Glomerular endothelial cell (primary cell): ENCODE measurements around the gene EPN3. TPM values are rescaled to one million over a fixed set of nuclear protein-coding genes. Genes with fewer than 3 reads are reported as not detected.

ENCODE experiments used
- DNase-seq: peaks from one replicate; pipeline ENCODE4 v3.0.0-alpha.2; 2011; ENCODE audit warnings: low read depth, low spot score; ENCODE audit errors: extremely low read depth
- total RNA-seq: library from RNA; depleted of rRNA; stranded (reverse); fragments of >200 nt; gene quantifications from 2 replicates; pipeline ENCODE4 v1.2.3, GENCODE V29; 2015

Gene EPN3
- total RNA-seq, 1 donor from 2014 or later: 0.23 TPM

DNA sequence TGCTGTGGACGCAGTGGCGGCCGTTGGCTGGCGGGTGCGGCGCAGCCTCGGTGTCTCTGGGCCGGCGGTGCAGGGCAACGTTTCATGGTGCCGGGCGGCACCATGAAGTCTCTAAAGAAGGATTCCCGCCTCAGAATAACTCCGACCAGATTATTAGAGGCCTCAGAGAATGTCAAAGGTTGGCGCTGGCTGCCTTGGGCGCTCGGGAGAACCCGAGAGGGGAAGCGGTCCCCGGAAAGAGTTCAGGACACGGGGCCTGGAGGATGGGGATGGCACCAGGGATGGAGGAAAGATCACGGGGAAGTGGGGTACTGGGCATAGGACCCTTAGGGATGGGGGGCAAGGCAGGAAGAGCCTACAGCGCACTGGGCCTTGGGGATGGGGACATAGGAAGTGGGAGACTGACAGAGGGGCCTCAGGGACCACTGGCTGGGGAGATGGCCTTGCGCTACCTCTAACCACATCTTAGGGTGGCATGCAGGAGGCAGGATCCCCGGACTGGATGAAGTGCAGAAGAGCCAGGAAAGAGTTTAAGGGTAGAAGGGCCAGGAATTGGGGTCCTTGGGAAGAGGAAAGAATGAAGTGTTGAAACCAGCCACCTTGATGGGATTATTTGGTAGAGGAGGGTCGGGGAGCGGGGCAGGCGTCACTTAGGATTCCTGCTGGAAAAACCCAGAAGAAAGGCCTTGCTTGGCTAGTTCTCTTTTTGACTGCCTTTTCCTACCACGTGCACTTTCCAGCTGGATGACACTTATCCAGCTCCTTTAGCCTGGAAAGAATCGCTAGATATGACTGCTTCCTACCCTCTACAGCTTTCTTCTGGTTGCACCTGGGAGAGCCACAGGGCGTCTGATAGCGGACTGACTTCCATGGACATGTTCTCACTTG lies 23.7 kb upstream of the EPN3 start:
- no peak for DNase-seq

DNA sequence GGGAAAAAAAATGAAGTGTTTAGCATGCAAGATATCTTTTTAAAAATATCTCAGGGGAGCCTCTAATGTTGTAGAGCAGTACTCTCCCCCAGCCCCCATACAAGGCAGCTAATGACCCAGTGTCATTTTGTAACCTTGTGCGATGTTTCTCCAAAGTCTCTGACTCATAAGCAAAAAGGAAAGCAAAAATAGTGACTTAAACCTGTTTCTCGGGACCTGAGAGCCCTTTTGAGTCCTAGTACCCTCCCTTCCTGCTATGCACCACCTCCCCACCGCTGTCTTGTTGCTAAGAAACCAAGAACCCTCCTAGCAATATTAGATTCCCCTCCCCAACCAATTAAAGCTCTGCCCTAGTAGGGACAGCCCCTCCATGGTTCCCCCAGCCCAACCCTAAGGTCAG lies 21.5 kb upstream of the EPN3 start:
- no peak for DNase-seq

DNA sequence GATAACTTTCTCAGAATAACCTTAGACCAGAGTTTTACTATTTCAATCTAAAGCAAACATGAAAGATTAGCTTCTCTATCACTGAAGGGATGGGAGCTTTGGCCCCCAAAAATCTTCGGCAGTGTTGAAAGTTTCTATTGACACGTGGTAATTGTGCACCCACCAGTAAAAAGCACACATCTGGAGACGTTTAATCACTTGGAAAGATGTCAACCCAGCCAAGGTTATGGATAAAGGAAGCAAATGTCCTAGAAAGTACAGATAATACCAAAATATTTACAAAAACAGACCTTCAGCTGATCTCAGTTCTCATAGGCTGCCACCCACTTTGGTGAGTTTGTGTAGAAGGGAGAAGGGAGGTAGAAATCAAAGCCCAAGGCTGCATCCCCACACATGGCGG lies 19.0 kb upstream of the EPN3 start:
- no peak for DNase-seq

DNA sequence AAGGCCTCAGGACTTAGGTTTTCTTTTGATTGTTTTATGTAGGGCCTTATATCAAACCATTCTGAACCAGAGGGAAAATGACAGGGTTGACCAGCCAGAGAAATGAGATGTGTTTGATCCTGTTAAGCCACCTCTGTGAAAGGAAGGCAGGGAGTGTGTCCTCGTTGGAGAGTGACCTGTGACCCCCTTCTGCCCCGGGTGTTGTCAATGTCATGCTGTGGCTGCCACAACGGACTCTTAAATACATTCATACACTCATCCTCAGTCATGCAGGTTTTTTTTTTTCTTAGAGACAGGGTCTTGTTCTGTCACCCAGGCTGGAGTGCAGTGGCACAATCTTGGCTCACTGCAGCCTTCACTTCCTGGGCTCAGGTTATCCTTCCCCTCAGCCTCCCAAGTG lies 18.1 kb upstream of the EPN3 start:
- no peak for DNase-seq

DNA sequence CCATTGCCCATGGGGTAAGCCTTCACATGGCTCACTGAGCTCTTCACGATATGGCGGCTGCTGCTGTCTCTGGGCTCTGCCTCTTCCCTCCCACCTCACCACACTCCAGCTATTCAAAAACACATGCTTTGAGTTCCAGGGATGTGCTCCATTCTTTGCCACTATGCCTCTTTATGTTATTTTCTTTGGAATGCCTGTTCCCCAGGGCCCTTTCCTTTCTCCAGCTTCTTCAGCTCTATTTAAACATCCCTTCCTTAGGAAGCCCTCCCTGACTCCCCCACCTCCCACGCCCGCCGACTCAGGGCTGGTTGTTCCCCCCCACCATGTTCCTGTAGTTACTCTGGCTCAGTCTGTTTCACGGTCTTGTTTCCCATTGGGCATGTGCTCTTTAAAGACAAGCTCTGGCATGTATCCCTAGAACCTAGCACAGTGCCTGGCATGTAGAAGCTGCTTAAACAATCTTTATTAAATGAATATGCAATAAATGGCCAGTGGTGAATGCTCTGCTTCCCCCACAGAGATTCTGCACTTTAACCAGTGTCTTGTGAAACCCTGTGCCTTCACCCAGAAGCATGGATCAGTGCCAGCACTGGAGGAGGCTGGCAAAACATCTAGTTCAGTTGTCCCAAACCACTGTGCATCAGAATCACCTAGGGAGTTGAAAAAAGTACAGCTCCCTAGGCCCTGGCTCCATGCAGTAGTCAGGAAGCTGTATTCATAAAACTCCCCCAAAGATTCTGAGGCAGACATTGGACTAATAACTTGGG lies 17.4 kb upstream of the EPN3 start:
- DNase-seq: no peak

DNA sequence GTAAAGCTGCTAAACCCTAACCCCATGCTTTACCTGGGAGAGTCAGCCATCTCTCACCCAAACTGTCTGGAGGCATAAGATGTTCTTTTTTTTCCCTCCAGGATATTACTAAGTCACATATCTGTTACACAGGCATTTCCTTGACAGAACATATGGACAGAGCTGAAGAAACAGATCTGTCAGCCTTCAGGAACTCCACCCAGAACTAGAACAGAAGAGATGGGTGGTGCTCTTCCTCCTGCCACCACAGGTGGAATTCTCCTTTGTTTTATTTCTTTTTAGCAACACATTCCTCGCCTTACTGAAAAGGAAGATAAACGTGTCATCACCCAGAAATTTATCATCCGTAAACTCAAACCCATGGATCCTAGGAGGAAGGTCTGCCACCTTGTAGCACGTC lies 15.5 kb upstream of the EPN3 start:
- DNase-seq: no peak

DNA sequence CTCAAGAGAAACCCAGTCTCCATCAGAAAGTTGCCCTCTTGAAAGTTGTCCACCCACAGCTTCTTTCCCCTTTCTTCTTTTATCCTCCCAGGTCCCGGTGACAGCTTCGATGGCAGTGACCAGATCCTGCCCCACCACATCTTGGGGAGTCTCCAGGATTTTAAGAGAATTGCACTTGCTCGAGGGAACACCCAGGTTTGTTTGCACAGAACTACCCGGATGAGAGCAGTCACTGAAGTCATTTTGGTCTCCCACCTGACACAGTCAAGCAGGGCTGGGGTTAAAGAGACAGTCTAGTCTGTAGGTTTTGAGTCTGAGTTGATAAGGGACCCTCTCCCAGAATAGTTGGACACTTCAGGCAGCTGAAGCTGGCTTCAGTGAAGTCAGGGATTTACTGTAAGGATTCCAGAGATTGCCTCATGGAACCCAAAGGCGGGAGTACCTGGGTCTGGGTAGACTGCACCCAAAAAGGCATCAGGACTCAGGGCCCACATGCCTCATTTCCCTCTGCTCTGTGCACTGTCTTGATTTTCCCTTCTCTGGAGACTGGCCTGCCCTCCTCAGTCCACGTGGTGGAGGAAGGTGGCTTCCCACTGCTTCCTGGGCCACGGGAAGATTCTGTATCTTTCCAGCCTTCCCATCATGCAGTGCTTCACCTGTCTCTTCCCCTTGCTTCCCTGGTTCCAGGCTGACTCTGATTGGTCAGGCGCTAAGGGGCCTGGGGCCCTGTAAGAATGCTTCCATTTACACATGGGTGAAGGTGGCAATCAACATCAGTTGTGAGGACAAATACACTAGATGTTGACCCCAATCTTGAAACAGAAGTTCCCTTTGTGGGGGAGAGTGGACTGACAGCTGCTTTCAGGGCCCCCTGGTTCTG lies 14.8 kb upstream of the EPN3 start:
- no peak for DNase-seq

DNA sequence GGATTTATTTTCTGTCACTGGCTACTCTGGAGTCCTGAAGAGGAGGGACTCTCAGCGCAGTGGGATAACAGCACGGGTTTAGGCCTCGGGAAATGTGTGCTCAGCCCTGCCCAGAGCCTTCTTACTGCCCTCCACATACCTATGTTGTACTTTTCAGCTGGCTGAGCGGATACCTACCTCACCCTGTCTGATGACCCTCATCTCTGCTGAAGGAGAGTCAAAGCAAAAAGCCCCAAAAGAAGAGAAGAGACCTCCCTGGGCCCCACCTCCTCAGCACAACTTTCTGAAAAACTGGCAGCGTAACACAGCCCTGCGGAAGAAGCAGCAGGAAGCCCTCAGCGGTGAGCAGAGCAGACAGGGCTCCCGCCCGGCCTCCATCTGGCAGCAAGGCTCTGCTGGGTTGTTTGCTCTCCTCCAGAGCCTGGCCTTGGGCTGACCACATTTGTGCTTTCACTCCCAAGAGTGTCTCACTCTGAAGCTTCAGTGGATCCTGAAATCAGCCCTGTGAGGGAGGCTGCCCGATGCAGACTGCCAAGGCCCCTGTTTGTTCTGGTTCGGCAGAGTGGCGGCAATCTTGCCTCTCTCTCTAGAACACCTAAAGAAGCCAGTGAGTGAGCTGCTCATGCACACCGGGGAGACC lies 14.0 kb upstream of the EPN3 start:
- no peak for DNase-seq

DNA sequence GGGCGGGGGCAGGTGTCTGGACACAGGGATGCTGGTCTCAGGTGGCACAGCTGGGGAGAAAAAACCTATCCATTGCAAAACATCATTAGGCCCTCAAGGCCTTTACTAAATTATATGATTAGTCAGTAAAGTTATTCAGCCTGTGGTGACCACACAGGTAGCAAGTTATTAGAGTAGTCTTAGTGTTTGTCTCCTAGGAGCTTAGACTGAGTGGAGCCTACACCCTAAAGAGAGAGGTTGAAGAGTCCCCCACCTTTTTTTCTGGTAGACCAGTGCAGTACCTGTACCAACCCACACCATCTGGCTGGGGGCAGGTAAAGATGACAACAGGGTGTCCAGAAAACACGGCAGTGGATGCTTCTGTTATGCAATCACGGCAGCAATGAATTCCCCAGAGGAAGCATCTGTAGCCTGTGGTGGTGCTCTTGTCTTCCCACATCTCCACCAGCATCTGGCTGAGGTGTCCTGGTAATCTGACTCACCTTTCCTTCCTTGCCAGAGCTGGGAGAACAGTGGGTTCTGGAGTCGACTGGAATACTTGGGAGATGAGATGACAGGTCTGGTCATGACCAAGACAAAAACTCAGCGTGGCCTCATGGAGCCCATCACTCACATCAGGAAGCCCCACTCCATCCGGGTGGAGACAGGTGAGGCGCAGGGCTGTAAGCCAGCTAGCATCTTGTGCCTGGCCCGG lies 13.2 kb upstream of the EPN3 start:
- DNase-seq: no peak

DNA sequence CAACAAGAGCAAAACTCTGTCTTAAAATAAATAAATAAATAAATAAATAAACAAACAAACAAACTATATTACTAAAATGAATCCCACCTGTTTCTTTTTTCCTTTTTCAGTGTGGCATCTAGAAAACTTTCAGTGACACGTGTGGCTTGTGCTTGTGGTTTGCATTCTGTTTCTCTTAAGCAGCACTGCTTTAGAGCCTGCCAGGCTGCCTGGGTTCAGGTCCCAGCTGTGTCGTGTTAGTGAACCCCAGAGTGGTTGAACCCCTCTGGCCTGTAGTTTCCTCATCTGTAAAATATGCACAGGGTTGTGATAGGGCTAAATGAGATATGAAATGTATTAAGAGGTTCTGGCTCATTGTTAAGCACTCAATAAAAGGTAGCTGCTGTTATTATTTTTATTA lies 12.1 kb upstream of the EPN3 start:
- no peak for DNase-seq

DNA sequence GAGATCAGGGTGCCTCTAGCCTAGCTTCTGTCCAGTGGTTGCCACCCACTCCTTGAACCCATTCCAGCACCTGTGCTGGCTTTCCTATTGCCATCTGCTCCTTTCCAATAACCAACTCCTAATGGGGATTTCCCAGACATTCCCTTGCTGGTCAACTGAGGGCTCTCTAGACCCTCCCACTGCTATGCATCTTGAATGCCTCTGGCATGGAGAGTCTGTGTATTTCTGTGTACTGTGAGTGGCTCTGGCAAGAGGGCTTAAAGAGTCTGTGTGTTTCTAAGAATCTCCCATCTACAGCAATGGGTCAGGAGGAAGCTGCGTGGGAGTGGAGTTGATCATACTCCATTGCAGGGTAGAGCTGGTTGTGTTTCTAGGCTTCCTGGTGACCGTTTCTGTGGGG lies 11.0 kb upstream of the EPN3 start:
- no peak for DNase-seq

DNA sequence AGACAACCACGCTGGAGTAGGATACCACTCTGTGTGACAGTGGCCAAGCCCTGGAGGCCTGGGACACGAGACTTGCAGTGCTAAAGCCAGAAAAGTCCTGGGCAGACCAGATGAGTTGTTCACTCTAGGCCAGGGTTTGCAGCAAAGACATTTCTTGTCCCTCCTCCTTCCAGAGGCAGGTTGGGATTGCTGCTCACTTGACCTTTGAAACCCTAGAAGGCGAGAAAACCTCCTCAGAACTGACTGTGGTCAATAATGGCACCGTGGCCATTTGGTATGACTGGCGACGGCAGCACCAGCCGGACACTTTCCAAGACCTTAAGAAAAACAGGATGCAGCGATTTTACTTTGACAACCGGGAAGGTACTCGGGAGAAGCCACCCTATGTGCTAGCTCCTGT lies 9.8 kb upstream of the EPN3 start:
- no peak for DNase-seq

DNA sequence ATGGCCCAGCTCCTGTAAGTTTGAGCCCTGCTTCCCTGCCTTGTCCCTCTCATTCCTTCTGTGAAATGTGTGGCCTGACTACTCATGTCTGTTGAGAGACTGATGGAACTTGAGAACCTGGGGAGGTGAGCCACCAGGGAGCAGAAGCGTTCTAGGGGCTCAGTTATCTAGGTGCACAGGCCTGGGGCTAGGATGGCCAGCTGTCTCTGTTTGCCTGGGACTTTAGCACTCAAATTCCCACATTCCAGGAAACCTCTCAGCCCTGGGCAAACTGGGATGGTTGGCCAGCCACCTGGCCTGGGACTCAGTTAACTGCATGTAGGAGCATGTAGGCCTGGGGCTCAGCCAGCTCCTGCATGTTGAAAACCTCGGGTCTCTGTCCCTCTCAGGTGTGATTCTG lies 9.3 kb upstream of the EPN3 start:
- no peak for DNase-seq

DNA sequence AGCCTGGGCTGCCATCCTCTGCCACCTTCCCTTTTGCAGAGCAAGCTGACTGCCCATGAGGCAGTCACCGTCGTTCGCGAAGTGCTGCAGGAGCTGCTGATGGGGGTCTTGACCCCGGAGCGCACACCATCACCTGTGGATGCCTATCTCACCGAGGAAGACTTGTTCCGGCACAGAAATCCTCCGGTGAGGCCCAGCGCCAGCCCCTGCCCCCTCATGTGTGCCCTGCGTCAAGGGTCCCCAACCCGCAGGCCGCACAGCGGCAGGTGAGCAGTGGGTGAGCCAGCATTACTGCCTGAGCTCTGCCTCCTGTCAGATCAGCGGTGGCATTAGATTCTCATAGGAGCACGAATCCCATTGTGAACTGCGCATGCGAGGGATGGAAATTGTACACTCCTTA lies 7.7 kb upstream of the EPN3 start:
- no peak for DNase-seq

DNA sequence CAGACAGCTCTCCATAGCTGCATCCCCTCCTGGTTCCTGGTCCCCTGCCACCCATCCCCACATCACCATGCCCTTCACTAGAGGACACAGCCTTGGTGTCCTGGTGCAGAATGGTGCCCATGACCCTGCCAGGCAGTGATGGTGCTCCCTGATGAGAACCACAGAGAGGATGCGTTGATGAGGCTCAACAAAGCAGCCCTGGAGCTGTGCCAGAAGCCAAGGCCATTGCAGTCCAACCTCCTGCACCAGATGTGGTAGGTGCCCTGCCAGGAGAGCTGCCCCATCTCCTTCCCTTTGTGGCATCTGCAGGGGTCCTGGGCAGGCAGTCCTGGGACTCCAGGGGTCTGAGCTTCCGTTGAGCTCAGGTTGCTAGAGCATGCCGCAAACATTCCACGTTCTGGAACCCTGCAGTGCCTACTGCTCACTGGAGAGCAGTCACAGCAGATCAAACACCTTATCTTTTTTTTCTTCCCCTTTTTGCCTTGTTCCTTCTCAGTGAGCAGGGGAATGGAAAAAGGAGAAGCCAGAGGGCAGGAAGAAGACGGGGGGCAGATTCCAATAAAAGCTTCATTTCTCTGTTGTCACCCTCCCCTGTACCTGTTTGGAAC lies 5.3 kb upstream of the EPN3 start:
- DNase-seq: no peak

DNA sequence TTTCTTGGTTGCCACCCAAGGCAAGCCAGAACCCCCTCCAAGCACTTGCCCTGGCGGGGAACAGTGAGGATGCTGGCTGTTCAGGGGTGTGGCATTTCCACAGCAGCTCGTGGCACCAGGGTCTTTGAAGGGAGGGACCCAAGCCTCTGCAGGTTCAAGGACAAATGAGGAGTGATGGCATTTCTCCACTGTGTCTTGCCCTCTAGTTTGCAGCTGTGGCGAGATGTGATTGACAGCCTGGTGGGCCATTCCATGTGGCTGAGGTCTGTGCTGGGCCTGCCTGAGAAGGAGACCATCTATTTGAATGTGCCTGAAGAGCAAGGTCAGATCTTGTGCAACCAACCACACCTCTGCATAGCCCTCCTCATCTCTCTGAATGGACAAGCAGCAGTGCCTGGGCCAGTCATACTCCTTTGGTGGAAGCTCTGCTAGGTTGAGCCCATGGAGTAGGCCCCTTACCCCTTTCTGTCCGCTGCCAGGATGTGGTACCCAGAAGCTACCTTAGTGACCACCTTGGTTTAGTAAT lies 4.5 kb upstream of the EPN3 start:
- DNase-seq: no peak

DNA sequence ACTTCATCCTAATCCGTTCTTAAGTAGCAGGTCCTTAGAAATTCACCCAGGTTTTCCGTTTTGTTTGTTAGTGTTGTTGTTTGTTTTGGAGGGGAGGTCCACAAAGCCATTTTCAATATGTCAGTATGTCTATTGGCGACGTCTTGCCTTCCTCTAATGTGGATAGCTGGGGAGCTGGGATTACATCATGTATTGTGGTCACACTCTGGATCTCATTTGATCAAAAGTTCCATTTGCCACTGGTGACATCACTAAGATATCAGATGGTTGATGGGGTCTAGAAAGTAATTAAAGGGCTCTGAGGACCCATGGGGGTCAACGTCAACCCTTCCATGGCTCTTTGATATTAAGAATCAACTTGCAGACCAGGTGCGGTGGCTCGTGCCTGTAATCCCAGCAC lies 2.7 kb upstream of the EPN3 start:
- no peak for DNase-seq

DNA sequence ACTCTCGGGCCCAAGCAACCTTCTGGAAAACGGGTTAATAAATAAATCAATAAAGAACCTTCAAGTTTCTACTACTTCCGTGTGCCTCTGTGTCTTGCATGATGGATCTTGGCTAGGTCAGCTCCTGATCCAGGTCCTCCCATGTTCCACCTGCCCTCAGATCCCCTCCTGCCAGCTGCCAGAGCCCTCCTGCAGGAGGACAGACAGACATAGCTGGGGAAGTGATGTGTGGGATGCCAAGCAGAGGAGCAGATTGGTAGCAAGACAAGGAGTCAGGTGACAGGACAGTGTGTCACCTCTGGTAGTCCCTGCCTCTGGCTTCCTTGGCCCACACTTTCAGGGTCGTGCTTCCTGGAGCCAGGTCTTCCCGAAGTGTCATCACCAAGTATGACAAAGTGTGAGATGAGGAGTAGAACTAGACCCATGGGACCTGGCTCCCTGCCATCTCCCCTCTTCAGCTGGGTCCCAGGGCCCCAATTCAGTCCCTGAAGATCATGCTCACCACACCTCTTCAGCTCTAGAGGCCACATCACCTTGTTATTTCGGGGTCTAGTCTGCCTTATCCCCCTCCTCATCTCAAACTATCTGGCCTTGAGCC lies 1.0 kb upstream of the EPN3 start:
- DNase-seq: no peak

DNA sequence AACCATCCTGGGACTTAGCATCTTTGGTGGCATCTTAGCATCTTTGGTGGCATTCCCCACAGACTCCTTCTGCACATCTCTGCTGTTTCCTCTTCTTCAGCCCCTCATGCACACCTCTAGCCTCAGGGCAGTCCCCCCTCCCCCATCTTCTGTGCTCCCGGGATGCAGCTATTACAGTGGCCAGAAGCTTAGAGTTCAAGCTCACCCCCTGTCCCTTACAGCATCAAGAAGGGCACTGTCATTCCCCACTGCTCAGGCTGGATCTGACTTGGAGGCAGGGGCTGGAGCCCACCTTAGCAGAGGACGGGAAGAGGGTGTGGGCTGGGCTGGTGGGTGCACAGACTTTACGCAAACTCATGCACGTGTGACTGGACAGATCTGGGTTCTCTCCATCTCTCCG lies 650 bp downstream of the EPN3 start:
- no peak for DNase-seq
